Astrocyte (in vitro differentiated cells and primary cell): Measurements from ENCODE around the gene INPP4B. TPM values are rescaled to one million over a fixed set of nuclear protein-coding genes. Genes with fewer than 3 reads are reported as not detected.

Source experiments
- DNase-seq: peaks from one replicate; pipeline ENCODE4 v3.0.0-alpha.2; 2010; ENCODE audit warnings: low read depth
- FAIRE-seq: peaks from 2 replicates; lab custom pipeline; 2011; peaks lifted over from hg19 to GRCh38; lab: Jason Lieb, UNC
- H2AFZ ChIP-seq: 2 replicates; pipeline ENCODE4 v1.6.0; 2012; ENCODE audit warnings: low read depth, low read length, inconsistent platforms
- H3K27ac ChIP-seq: 2 replicates; pipeline ENCODE4 v1.5.1; 2011; ENCODE audit warnings: low read depth, low read length, inconsistent platforms
- H3K27me3 ChIP-seq: 2 replicates; pipeline ENCODE4 v1.6.0; 2011; ENCODE audit warnings: low read length, inconsistent platforms; ENCODE audit not compliant: insufficient read depth
- H3K36me3 ChIP-seq: 2 replicates; pipeline ENCODE4 v1.5.1; 2011; ENCODE audit warnings: low read length, inconsistent platforms; ENCODE audit not compliant: insufficient read depth
- H3K4me1 ChIP-seq: 2 replicates; pipeline ENCODE4 v1.5.1; 2011; ENCODE audit warnings: low read length, inconsistent platforms; ENCODE audit not compliant: insufficient read depth
- H3K4me2 ChIP-seq: 2 replicates; pipeline ENCODE4 v1.6.0; 2012; ENCODE audit warnings: low read length, inconsistent platforms
- H3K4me3 ChIP-seq: 2 replicates; pipeline ENCODE4 v1.5.1; 2011; ENCODE audit warnings: low read depth, mild to moderate bottlenecking, low read length, inconsistent platforms; ENCODE audit not compliant: insufficient read depth
- H3K79me2 ChIP-seq: 2 replicates; pipeline ENCODE4 v1.6.0; 2012; ENCODE audit warnings: mild to moderate bottlenecking, low read length, inconsistent platforms; ENCODE audit not compliant: insufficient read depth
- H3K9ac ChIP-seq: 2 replicates; pipeline ENCODE4 v1.6.0; 2012; ENCODE audit warnings: mild to moderate bottlenecking, low read length, inconsistent platforms
- H3K9me3 ChIP-seq: 2 replicates; pipeline ENCODE4 v1.5.1; 2012; ENCODE audit warnings: low read depth, mild to moderate bottlenecking, low read length, inconsistent platforms; ENCODE audit not compliant: insufficient read depth
- H4K20me1 ChIP-seq: 2 replicates; pipeline ENCODE4 v1.6.0; 2012; ENCODE audit warnings: low read length, inconsistent platforms; ENCODE audit not compliant: insufficient read depth
- H3K27ac Mint-ChIP-seq: one replicate; pipeline ENCODE4 v1.8.0; 2021; ENCODE audit warnings: mild to moderate bottlenecking, mixed read lengths; ENCODE audit not compliant: unreplicated experiment
- H3K27me3 Mint-ChIP-seq: one replicate; pipeline ENCODE4 v1.8.0; 2021; ENCODE audit warnings: low read depth, mixed read lengths; ENCODE audit not compliant: unreplicated experiment
- H3K36me3 Mint-ChIP-seq: one replicate; pipeline ENCODE4 v1.8.0; 2021; ENCODE audit warnings: low read depth, mixed read lengths; ENCODE audit not compliant: unreplicated experiment
- H3K4me1 Mint-ChIP-seq: one replicate; pipeline ENCODE4 v1.8.0; 2021; ENCODE audit warnings: low read depth, mixed read lengths; ENCODE audit not compliant: unreplicated experiment
- H3K4me3 Mint-ChIP-seq: one replicate; pipeline ENCODE4 v1.8.0; 2021; ENCODE audit warnings: mild to moderate bottlenecking, moderate library complexity, mixed read lengths; ENCODE audit not compliant: unreplicated experiment
- H3K9me3 Mint-ChIP-seq: one replicate; pipeline ENCODE4 v1.8.0; 2021; ENCODE audit warnings: mild to moderate bottlenecking, mixed read lengths; ENCODE audit not compliant: unreplicated experiment
- EZH2 ChIP-seq: IDR thresholded peaks from 2 replicates; pipeline ENCODE4 v1.6.1; 2012; ENCODE audit warnings: mild to moderate bottlenecking, low read length, inconsistent platforms; ENCODE audit not compliant: insufficient read depth
- total RNA-seq: library from RNA; stranded (reverse); gene quantifications from 2 replicates; pipeline ENCODE4 v1.2.1, GENCODE V29; 2021
- TF ChIP-seq, protein P1 (sequence below): IDR thresholded peaks from 2 replicates; pipeline ENCODE4 v1.5.1; 2011; ENCODE audit warnings: low read depth, mild to moderate bottlenecking, inconsistent platforms, low read length, moderate library complexity; ENCODE audit not compliant: insufficient read depth

Gene INPP4B
- total RNA-seq, 1 donor from 2014 or later = 2.8 TPM

DNA sequence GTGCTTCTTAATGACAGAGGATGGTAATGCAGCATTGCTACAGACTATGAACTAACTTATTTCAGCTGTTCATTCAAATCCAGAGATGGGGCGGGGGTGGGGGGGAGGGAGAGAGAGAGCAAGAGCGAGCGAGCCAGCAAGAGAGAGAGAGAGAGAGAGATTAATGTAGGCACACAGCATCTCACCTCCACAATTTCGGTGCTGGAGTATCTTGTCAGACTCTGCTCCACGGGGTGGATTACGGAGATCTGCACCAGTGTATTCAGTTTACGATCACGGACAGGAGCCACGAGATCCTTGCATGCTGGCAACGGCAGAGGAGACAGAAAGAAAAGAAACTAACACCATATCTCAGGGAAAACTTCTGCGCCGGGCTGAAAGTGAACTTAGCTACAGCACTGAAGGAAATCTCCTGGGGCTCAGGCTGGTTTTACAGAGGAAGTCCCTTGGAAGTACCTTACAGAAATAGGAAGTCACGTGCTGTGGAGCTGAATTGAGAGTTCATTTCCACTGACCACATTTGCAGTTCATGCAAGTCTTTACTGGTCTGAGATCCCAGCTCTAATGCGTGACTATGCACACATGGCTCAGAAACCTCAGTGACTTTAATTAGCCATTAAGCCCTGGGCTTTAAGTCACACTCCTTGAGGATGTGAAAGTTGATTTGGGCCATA, 440.9 kb downstream of the INPP4B start:
- Histone ChIP-seq H3K79me2 (peaks cover 6% of the 10 kb centered on the region), H3K9ac (peak overlapping the region; percentile 83), H3K9me3 (no peaks in the 10 kb centered on the region), H3K4me3 (peak overlapping the region; percentile 63), H4K20me1 (no peaks in the 10 kb centered on the region), H3K27ac (peak overlapping the region; percentile 89), H3K4me1 (peaks cover 54% of the 10 kb centered on the region), H2AFZ (peak overlapping the region; percentile 61), H3K36me3 (no peaks in the 10 kb centered on the region), H3K4me2 (peak overlapping the region; percentile 83), H3K27me3 (no peaks in the 10 kb centered on the region)
- Mint-ChIP-seq H3K27ac (peak overlapping the region; percentile 81), H3K4me3 (no peak overlapping the region), H3K4me1 (peaks cover 56% of the 10 kb centered on the region), H3K27me3 (no peaks in the 10 kb centered on the region), H3K9me3 (no peaks in the 10 kb centered on the region), H3K36me3 (no peaks in the 10 kb centered on the region)
- peak; percentile 76 for DNase-seq
- FAIRE-seq = peak; percentile 32
- TF ChIP-seq EZH2 = no peak
- TF ChIP-seq, protein P1, sequence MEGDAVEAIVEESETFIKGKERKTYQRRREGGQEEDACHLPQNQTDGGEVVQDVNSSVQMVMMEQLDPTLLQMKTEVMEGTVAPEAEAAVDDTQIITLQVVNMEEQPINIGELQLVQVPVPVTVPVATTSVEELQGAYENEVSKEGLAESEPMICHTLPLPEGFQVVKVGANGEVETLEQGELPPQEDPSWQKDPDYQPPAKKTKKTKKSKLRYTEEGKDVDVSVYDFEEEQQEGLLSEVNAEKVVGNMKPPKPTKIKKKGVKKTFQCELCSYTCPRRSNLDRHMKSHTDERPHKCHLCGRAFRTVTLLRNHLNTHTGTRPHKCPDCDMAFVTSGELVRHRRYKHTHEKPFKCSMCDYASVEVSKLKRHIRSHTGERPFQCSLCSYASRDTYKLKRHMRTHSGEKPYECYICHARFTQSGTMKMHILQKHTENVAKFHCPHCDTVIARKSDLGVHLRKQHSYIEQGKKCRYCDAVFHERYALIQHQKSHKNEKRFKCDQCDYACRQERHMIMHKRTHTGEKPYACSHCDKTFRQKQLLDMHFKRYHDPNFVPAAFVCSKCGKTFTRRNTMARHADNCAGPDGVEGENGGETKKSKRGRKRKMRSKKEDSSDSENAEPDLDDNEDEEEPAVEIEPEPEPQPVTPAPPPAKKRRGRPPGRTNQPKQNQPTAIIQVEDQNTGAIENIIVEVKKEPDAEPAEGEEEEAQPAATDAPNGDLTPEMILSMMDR = no peak

DNA sequence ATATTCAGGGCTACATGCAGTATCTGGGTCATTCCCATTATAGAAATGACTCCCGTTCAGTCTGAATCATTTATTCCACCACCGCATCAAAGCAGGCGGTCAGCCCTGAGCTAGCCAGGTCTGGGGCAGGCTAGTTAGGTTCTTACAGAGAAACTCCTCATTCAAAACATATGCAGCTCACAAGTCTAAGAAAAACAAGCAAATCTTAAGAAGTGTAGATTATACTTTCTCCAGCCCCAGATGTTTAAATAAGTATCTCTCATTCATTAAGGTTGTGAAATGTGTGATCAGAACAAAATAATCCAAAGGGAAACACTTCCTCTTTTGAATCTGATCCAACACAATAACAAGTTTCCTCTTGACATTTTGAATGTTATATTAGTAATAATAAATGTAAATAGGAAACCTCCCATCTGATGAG, 441.9 kb downstream of the INPP4B start:
- FAIRE-seq = no peak
- Histone ChIP-seq H2AFZ (no peak overlapping the region), H3K4me3 (peak overlapping the region; percentile 63), H3K79me2 (peaks cover 6% of the 10 kb centered on the region), H3K27ac (peak overlapping the region; percentile 89), H3K9ac (peak overlapping the region; percentile 83), H3K36me3 (no peaks in the 10 kb centered on the region), H4K20me1 (no peaks in the 10 kb centered on the region), H3K27me3 (no peaks in the 10 kb centered on the region), H3K4me1 (peaks cover 54% of the 10 kb centered on the region), H3K4me2 (peak overlapping the region; percentile 83), H3K9me3 (no peaks in the 10 kb centered on the region)
- peaks cover 56% of the 10 kb centered on the region for H3K4me1 Mint-ChIP-seq
- peak; percentile 83 for DNase-seq
- H3K27me3 Mint-ChIP-seq = no peaks in the 10 kb centered on the region
- H3K27ac Mint-ChIP-seq = no peak overlapping the region
- no peaks in the 10 kb centered on the region for H3K9me3 Mint-ChIP-seq
- H3K36me3 Mint-ChIP-seq = no peaks in the 10 kb centered on the region
- H3K4me3 Mint-ChIP-seq = no peak overlapping the region
- TF ChIP-seq EZH2 = no peak
- TF ChIP-seq, protein P1 = no peak

DNA sequence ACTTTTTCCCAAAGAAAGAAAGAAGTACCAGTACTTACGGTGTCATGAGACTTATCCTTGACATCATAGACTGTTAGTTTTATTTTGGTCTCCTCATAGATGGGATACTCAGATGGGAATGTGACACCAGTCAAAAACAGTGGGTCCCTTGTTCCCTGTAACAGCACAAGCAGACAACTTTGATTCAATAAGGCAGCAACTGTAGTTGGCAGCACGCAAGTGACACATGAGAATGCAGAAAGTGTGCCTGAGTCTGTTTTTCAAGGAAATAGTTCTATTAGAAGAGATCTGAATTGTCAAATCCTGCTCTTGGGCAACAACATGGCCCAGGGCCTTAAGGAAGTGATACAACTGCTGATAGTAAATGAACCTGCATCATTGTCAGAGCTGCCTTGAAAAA, 443.2 kb downstream of the INPP4B start:
- peak overlapping the region; percentile 74 for H3K27ac ChIP-seq
- H3K9me3 Mint-ChIP-seq = no peaks in the 10 kb centered on the region
- no peaks in the 10 kb centered on the region for H3K36me3 ChIP-seq
- peaks cover 46% of the 10 kb centered on the region for H3K4me1 ChIP-seq
- no peaks in the 10 kb centered on the region for H3K27me3 ChIP-seq
- TF ChIP-seq, protein P1 = no peak
- no peak for TF ChIP-seq EZH2
- H2AFZ ChIP-seq = peak overlapping the region; percentile 15
- FAIRE-seq = no peak
- H4K20me1 ChIP-seq = no peaks in the 10 kb centered on the region
- DNase-seq = peak; percentile 39
- no peaks in the 10 kb centered on the region for H3K27me3 Mint-ChIP-seq
- no peaks in the 10 kb centered on the region for H3K9me3 ChIP-seq
- H3K36me3 Mint-ChIP-seq = no peaks in the 10 kb centered on the region
- H3K4me3 ChIP-seq = peak overlapping the region; percentile 30
- peak overlapping the region; percentile 57 for H3K9ac ChIP-seq
- no peak overlapping the region for H3K27ac Mint-ChIP-seq
- peaks cover 51% of the 10 kb centered on the region for H3K4me1 Mint-ChIP-seq
- peak overlapping the region; percentile 83 for H3K4me2 ChIP-seq
- H3K79me2 ChIP-seq = peaks cover 6% of the 10 kb centered on the region
- no peak overlapping the region for H3K4me3 Mint-ChIP-seq
